OCI-LY1 (cell line): ENCODE results near the gene CARMIL1.

Experiments used
- EZH2 ChIP-seq: fragments of 200-600 bp; sonication (generic), shearing (Covaris generic); IDR thresholded peaks from 2 replicates; pipeline ENCODE4 v1.8.0; 2017; ENCODE audit warnings: borderline replicate concordance, mixed run types, mild to moderate bottlenecking, antibody characterized with exemption, low read length, moderate library complexity, mixed read lengths
- TF ChIP-seq, protein P1 (sequence below): fragments of 200-600 bp; sonication (generic), shearing (Covaris generic); IDR thresholded peaks from 2 replicates; pipeline ENCODE4 v1.5.1; 2017; ENCODE audit warnings: mild to moderate bottlenecking, antibody characterized with exemption, low read length, moderate library complexity, mixed read lengths

DNA sequence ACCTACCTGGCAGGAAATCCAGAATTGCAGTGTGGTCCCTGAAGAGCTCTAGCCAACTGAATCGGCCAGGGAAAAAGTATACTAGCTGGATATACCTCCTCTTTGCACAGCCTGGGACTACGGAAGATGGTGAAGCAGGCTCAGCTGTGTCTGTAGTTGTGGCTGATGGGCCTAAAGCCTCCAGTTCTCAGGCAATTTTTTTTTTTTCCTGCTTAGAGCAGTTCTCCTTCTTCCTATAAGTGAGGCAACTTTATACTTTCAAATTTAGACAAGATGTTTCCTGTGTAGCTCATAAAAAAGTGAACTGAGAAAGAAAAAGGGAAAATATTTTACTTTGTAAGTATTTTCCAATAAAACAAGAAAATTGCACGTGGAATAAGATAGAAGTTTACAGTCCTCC lies 172.9 kb downstream of the CARMIL1 start:
- no peak for TF ChIP-seq EZH2
- TF ChIP-seq, protein P1, sequence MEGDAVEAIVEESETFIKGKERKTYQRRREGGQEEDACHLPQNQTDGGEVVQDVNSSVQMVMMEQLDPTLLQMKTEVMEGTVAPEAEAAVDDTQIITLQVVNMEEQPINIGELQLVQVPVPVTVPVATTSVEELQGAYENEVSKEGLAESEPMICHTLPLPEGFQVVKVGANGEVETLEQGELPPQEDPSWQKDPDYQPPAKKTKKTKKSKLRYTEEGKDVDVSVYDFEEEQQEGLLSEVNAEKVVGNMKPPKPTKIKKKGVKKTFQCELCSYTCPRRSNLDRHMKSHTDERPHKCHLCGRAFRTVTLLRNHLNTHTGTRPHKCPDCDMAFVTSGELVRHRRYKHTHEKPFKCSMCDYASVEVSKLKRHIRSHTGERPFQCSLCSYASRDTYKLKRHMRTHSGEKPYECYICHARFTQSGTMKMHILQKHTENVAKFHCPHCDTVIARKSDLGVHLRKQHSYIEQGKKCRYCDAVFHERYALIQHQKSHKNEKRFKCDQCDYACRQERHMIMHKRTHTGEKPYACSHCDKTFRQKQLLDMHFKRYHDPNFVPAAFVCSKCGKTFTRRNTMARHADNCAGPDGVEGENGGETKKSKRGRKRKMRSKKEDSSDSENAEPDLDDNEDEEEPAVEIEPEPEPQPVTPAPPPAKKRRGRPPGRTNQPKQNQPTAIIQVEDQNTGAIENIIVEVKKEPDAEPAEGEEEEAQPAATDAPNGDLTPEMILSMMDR = no peak
